K562 (cell line): ENCODE results near the gene EIF1B. TPM values are rescaled to one million over a fixed set of nuclear protein-coding genes. Genes with fewer than 3 reads are reported as not detected.

Experiments used
- GATAD2A ChIP-seq: fragments of 450-650 bp; IDR thresholded peaks from 2 replicates; pipeline ENCODE4 v1.6.1; 2017
- HLTF ChIP-seq: fragments of 450-650 bp; IDR thresholded peaks from 2 replicates; pipeline ENCODE4 v1.6.1; 2016
- KLF1 ChIP-seq: fragments of 450-650 bp; IDR thresholded peaks from 2 replicates; pipeline ENCODE4 v1.6.1; 2016; ENCODE audit warnings: missing genetic modification characterization, missing compliant biosample characterization
- KLF10 ChIP-seq: fragments of 250-450 bp; sonication (Bioruptor Pico); IDR thresholded peaks from 2 replicates; pipeline ENCODE4 v1.6.1; 2021; ENCODE audit warnings: matching md5 sums
- PHTF2 ChIP-seq: fragments of 250-450 bp; sonication (Bioruptor Pico); IDR thresholded peaks from 2 replicates; pipeline ENCODE4 v1.5.0; 2021; ENCODE audit warnings: mild to moderate bottlenecking
- TBL1XR1 ChIP-seq, 2 experiments: IDR thresholded peaks; 2 replicates each; pipeline ENCODE4 v1.6.1; 2012; ENCODE audit warnings: improper control_type of control experiment in 2 of 2, low read length in 2 of 2, mild to moderate bottlenecking in 1 of 2
- polyA plus RNA-seq, 8 experiments: library from polyadenylated mRNA; depleted of rRNA in 4 of 8; stranded (reverse) in 5 of 8; unstranded in 3 of 8; fragments of >200 nt; fragmentation: Nextera tagmentation in 2 of 8; fragmentation: Illumina TruSeq in 1 of 8; extraction: Ambion mirVana in 2 of 8; extraction: Trizol in 1 of 8; gene quantifications; 2 replicates each; pipeline versions ENCODE4 v1.2.1 to v1.2.3, GENCODE V29; 2011 to 2014; ENCODE audit warnings: inconsistent platforms in 1 of 8, missing spikeins in 1 of 8
- total RNA-seq, 7 experiments: library from RNA; depleted of rRNA in 6 of 7; stranded (reverse); fragments of >200 nt in 6 of 7; fragmentation: Illumina TruSeq in 2 of 7; extraction: Trizol in 2 of 7; gene quantifications; 2 replicates each; pipeline versions ENCODE4 v1.2.1 to v1.2.3, GENCODE V29; 2011 to 2021; ENCODE audit warnings: low replicate concordance in 1 of 7
- TF ChIP-seq, protein P1 (sequence below): fragments of 200-800 bp; sonication (Bioruptor generic); IDR thresholded peaks from 2 replicates; pipeline ENCODE4 v1.6.1; 2016; ENCODE audit warnings: missing genetic modification characterization, missing compliant biosample characterization
- TF ChIP-seq, protein P2 (sequence below): sonication (generic); formaldehyde crosslinking; IDR thresholded peaks from 2 replicates; pipeline ENCODE4 v1.8.1; 2023; ENCODE audit warnings: missing genetic modification reagents, mild to moderate bottlenecking, borderline replicate concordance
- TF ChIP-seq, protein P3 (sequence below): fragments of 450-650 bp; IDR thresholded peaks from 2 replicates; pipeline ENCODE4 v1.6.1; 2016

Gene EIF1B
- total and polyA plus RNA-seq, 9 of the 15 experiments (the other 6 are each of a cell fraction or from before 2014, with no cell fraction given), result 18.1 to 184 (median 78.9) TPM

DNA sequence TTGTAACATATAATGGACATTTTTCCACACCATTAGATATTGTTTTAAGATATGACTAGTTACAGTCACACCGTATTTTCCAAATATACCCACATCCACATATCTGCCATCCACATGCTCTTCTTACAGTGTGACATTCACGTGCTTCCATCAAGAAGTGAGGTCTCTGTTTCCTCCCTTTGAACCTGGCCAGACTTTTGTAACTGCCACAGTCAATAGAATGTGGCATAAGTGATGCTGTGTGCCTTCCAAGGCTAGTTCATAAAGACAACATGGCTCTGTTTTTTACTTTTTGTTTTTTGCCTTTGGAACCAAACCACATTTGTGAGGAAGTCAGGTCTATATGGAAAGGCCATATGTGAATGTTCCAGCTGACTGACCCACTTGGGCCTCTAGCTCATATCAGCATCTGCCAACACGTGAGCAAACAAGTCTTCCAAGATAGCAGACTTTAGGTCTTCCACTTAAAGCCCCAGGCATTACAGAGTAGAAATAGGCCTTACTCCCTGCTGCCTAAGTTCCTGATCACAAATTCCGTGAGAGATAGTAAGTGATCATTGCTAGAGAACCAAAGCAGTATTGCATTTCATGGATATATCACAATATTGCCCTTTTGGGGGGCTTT, 27.1 kb downstream of the EIF1B start (continued):
- TF ChIP-seq, protein P1, sequence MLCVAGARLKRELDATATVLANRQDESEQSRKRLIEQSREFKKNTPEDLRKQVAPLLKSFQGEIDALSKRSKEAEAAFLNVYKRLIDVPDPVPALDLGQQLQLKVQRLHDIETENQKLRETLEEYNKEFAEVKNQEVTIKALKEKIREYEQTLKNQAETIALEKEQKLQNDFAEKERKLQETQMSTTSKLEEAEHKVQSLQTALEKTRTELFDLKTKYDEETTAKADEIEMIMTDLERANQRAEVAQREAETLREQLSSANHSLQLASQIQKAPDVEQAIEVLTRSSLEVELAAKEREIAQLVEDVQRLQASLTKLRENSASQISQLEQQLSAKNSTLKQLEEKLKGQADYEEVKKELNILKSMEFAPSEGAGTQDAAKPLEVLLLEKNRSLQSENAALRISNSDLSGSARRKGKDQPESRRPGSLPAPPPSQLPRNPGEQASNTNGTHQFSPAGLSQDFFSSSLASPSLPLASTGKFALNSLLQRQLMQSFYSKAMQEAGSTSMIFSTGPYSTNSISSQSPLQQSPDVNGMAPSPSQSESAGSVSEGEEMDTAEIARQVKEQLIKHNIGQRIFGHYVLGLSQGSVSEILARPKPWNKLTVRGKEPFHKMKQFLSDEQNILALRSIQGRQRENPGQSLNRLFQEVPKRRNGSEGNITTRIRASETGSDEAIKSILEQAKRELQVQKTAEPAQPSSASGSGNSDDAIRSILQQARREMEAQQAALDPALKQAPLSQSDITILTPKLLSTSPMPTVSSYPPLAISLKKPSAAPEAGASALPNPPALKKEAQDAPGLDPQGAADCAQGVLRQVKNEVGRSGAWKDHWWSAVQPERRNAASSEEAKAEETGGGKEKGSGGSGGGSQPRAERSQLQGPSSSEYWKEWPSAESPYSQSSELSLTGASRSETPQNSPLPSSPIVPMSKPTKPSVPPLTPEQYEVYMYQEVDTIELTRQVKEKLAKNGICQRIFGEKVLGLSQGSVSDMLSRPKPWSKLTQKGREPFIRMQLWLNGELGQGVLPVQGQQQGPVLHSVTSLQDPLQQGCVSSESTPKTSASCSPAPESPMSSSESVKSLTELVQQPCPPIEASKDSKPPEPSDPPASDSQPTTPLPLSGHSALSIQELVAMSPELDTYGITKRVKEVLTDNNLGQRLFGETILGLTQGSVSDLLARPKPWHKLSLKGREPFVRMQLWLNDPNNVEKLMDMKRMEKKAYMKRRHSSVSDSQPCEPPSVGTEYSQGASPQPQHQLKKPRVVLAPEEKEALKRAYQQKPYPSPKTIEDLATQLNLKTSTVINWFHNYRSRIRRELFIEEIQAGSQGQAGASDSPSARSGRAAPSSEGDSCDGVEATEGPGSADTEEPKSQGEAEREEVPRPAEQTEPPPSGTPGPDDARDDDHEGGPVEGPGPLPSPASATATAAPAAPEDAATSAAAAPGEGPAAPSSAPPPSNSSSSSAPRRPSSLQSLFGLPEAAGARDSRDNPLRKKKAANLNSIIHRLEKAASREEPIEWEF (CRISPR knock-in tag), result no peak
- no peak for TF ChIP-seq HLTF
- peak in 1 of 2 experiments; percentile 61; a peak in 1 of 4 replicates for TF ChIP-seq TBL1XR1 (IDR thresholded peaks at IDR 0.05; ENCODE audit: low read length in 2 of 2)
- TF ChIP-seq KLF1 (tag), result no peak
- no peak for TF ChIP-seq GATAD2A
- no peak for TF ChIP-seq PHTF2 (CRISPR knock-in tag)
- TF ChIP-seq, protein P2, sequence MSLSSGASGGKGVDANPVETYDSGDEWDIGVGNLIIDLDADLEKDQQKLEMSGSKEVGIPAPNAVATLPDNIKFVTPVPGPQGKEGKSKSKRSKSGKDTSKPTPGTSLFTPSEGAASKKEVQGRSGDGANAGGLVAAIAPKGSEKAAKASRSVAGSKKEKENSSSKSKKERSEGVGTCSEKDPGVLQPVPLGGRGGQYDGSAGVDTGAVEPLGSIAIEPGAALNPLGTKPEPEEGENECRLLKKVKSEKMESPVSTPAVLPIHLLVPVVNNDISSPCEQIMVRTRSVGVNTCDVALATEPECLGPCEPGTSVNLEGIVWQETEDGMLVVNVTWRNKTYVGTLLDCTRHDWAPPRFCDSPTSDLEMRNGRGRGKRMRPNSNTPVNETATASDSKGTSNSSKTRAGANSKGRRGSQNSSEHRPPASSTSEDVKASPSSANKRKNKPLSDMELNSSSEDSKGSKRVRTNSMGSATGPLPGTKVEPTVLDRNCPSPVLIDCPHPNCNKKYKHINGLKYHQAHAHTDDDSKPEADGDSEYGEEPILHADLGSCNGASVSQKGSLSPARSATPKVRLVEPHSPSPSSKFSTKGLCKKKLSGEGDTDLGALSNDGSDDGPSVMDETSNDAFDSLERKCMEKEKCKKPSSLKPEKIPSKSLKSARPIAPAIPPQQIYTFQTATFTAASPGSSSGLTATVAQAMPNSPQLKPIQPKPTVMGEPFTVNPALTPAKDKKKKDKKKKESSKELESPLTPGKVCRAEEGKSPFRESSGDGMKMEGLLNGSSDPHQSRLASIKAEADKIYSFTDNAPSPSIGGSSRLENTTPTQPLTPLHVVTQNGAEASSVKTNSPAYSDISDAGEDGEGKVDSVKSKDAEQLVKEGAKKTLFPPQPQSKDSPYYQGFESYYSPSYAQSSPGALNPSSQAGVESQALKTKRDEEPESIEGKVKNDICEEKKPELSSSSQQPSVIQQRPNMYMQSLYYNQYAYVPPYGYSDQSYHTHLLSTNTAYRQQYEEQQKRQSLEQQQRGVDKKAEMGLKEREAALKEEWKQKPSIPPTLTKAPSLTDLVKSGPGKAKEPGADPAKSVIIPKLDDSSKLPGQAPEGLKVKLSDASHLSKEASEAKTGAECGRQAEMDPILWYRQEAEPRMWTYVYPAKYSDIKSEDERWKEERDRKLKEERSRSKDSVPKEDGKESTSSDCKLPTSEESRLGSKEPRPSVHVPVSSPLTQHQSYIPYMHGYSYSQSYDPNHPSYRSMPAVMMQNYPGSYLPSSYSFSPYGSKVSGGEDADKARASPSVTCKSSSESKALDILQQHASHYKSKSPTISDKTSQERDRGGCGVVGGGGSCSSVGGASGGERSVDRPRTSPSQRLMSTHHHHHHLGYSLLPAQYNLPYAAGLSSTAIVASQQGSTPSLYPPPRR (CRISPR knock-in tag), result no peak
- TF ChIP-seq, protein P3, sequence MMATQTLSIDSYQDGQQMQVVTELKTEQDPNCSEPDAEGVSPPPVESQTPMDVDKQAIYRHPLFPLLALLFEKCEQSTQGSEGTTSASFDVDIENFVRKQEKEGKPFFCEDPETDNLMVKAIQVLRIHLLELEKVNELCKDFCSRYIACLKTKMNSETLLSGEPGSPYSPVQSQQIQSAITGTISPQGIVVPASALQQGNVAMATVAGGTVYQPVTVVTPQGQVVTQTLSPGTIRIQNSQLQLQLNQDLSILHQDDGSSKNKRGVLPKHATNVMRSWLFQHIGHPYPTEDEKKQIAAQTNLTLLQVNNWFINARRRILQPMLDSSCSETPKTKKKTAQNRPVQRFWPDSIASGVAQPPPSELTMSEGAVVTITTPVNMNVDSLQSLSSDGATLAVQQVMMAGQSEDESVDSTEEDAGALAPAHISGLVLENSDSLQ, result no peak
- no peak for TF ChIP-seq KLF10
